DMS153 treated with DMSO at 0.1 percent for 48 hours (cell line): ENCODE data around the gene SINHCAF.

ENCODE experiments used
- DNase-seq: peaks from one replicate; lab custom pipeline; 2025; ENCODE audit not compliant: unreplicated experiment; lab: John Stamatoyannopoulos, UW

SINHCAF gene

GRCh38 chr12:31337952-31338351, 12.0 kb upstream of the SINHCAF start:
- no peak for DNase-seq

GRCh38 chr12:31331242-31331641, 5.3 kb upstream of the SINHCAF start:
- DNase-seq = no peak

- no peak for DNase-seq
These were observed 1.0 kb upstream of the SINHCAF start for GRCh38 chr12:31326736-31327659.

- DNase-seq = no peak
These were observed 450 bp downstream of the SINHCAF start for GRCh38 chr12:31325524-31325875.

- DNase-seq = peak; percentile 29
These were observed 966 bp downstream of the SINHCAF start for GRCh38 chr12:31324845-31325523.

- peak; percentile 47 for DNase-seq
These were observed 1.7 kb downstream of the SINHCAF start for GRCh38 chr12:31324116-31324844.

GRCh38 chr12:31323391-31324115, 2.4 kb downstream of the SINHCAF start:
- DNase-seq = peak; percentile 47

GRCh38 chr12:31322801-31323207, 3.1 kb downstream of the SINHCAF start:
- DNase-seq = no peak

- no peak for DNase-seq
These were observed 4.1 kb downstream of the SINHCAF start for GRCh38 chr12:31321897-31322228.

- DNase-seq = no peak
These were observed 4.6 kb downstream of the SINHCAF start for GRCh38 chr12:31321186-31321896.

GRCh38 chr12:31318657-31319269, 7.2 kb downstream of the SINHCAF start:
- DNase-seq = no peak

- no peak for DNase-seq
These were observed 8.2 kb downstream of the SINHCAF start for GRCh38 chr12:31317471-31318395.

- DNase-seq = no peak
These were observed 9.1 kb downstream of the SINHCAF start for GRCh38 chr12:31316891-31317290.

GRCh38 chr12:31315784-31316465, 10.0 kb downstream of the SINHCAF start:
- no peak for DNase-seq

- DNase-seq = no peak
These were observed 10.8 kb downstream of the SINHCAF start for GRCh38 chr12:31315044-31315715.

GRCh38 chr12:31312431-31312830, 13.5 kb downstream of the SINHCAF start:
- no peak for DNase-seq

GRCh38 chr12:31311634-31312258, 14.2 kb downstream of the SINHCAF start:
- no peak for DNase-seq
